ENCODE data around the gene C2orf74.

Gene C2orf74

DNA sequence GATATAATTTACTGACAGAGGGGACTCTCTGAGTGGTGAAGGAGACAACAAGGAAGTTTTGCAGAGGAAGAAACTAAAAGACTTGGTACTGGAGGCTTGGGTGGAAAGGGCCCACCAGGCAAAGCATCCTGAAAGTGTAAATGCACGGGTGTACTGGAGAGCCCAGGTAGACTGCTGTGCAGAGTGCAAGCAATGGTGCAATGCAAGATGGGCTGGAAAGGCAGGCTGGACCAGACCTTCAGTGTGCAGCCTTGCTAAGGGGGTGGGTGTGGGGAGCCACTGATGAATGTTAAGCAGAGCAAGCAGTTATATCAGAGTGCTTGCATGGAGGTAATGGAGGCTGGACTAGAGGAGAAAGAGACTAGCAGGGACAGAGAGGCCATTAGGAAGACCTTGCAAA lies 10.7 kb downstream of the C2orf74 start:
- in situ Hi-C loops (cut with HindIII; ENCODE audit: low sequenced_read_pairs), result no loop called here

DNA sequence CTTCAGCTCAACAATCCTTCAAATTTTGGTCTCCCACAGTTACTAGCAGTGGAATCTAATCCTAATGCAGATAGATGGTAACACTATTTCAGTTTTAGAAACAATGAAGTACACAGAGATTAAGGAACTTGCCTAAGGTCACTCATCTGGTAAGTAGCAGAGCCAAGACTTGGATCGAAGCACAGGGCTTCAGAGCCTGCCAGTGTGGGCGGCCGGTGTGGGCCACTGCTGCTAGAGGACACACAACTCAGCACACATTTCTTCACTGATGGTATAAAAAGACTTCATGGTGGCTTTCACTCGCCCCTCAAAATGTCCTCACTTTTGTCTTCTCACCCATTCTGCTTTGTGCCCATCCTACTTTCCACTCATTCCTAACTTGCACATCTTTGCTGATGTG lies 11.1 kb downstream of the C2orf74 start:
- in situ Hi-C loops (cut with HindIII; ENCODE audit: low sequenced_read_pairs), result no loop called here

DNA sequence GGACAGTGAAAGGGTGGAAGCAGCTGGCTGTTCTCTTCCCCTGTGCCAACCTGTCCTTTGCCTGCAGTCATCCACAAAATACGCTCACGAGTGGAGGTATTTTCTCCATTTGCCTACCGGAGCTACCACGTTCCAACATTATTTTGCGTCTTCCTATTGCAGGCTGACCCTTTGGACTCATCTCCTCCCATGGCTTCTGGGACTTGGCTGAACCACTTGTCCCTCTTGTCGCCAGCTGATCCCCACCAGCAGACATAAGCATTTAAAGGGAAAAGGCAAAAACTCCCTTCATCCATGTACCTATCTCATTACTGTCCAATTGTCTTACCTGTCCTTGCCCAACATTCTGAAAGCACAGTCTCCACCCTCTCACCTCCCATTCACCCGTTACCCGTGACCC lies 13.0 kb downstream of the C2orf74 start:
- in situ Hi-C loops (cut with HindIII; ENCODE audit: low sequenced_read_pairs), result loop anchor here (25.0 kb wide), 1 partner anchor 687 kb away; the partner anchor contains the start of gene FAM161A

DNA sequence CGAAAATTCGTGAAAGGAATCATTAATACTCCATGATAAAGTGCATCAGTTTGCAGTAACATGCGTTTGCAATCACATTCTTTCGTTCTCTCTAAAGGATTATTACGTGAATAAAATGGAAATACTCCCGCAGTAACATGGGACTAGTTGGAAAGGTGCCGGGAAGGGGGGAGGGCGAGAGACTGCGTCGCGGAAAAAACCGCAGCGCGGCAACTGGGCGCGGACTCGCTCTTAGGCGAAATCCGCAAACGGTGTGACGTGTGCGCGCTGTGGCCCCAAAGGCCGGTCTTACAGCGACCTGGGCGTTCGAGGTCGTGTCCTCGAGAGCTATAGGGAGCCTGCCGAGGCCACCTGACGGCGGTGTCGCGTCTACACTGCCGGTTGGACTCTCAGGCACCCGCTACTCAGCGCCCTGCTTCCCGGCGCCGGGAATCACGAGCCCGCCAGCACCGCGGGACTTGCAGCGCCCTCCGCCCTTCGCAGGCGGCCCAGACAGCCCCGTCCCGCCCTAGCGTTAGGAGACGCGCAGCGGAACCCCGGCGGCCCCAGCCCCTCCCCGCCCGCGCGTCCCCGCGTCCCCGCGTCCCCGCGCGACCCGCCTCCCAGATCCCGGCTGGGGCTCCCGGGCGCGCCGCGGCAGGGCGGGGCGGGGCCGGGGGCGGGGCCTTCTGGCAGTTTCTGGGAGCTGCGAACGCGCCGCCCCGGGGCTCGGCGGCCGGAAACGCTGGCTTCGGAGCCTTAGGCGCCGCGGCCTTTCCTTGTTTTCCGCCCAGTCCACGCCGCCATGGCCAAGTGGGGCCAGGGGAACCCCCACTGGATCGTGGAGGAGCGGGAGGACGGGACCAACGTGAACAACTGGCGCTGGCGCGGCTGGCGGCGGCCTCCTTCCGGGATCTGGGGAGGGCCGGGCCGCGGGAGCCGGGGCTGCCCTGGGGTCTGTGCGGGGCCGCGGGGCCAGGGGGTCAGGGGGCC lies 15.1 kb downstream of the C2orf74 start:
- in situ Hi-C loops (cut with HindIII; ENCODE audit: low sequenced_read_pairs), result loop anchor here (25.0 kb wide), 1 partner anchor 685 kb away; the partner anchor contains the start of gene FAM161A

DNA sequence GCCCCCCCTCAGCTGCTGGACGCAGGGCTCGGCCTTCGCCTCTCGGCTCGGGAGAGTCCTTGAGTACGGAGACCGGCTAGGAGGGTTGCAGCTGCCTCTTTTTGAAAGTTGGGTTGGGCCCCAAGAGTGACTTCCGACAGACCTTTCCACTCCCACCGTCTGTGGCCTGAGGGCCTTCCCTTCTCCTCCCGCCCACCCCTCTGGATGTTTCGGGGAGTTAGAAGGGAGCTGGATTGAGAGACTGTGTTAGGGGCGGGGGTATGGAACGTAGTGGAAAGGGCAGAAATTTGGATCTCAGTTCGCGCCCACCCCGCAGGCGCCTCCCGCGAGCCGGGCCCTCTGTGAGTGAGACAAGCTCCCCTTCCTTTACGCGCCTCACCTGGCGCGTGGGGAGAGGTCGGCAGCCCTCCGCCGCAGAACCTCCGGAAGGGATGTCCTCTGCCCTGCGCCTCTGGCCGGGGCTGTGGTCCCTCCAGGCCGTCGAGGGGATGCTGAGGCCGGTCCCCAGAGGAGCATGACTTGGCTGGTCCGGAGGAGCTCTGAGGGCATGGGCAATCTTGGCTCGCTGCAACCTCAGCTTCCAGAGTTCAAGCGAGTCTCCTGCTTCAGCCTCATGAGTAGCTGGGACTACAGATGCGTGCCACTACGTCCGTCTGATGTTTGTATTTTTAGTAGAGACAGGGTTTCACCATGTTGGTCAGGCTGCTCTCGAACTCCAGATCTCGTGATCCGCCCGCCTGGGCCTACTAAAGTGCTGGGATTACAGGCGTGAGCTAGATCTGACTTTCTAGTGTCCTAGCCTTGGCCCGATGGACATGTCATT lies 15.9 kb downstream of the C2orf74 start:
- in situ Hi-C loops (cut with HindIII; ENCODE audit: low sequenced_read_pairs), result loop anchor here (25.0 kb wide), 1 partner anchor 684 kb away; the partner anchor contains the start of gene FAM161A

DNA sequence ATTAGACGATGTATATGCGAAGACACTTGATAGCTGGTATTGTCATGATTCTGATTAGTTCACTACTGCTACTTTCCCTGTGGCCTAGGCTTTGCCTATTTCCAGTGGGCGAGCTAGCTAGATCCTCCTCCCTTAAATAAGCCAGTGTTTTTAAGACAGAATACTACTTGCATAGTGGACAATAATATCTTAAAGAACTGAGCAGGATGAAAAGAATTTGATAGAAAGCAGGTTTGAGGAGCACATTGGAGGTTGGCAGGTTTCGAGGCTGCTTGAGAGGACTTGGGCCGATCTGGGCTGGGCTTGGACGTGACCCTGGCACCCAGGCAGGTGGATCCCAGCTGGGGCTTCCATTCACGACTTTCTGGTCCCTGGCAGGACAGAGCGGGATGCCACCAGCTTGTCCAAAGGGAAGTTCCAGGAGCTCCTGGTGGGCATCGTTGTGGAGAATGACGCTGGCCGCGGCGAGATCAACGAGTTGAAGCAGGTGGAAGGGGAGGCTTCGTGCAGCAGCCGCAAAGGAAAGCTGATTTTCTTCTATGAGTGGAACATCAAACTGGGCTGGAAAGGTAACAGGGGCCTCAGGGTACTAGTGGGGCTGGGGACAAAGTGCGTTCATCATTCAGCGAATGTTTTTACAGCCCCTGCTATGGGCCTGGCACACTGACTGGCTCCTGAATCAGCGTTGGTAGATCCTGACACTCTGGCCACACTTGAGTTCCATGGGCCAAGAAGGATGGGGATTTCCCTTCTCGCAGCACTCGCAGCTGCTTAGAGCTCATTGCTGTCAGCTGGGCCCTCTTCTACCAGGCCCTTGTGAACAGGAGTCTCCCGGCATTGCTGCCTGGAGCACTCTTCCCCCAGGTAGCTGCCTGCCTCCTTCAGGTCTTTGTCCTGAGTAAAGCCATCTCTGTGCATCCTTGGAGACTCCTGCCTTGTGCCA lies 16.9 kb downstream of the C2orf74 start:
- in situ Hi-C loops (cut with HindIII; ENCODE audit: low sequenced_read_pairs), result loop anchor here (25.0 kb wide), 1 partner anchor 683 kb away; the partner anchor contains the start of gene FAM161A

DNA sequence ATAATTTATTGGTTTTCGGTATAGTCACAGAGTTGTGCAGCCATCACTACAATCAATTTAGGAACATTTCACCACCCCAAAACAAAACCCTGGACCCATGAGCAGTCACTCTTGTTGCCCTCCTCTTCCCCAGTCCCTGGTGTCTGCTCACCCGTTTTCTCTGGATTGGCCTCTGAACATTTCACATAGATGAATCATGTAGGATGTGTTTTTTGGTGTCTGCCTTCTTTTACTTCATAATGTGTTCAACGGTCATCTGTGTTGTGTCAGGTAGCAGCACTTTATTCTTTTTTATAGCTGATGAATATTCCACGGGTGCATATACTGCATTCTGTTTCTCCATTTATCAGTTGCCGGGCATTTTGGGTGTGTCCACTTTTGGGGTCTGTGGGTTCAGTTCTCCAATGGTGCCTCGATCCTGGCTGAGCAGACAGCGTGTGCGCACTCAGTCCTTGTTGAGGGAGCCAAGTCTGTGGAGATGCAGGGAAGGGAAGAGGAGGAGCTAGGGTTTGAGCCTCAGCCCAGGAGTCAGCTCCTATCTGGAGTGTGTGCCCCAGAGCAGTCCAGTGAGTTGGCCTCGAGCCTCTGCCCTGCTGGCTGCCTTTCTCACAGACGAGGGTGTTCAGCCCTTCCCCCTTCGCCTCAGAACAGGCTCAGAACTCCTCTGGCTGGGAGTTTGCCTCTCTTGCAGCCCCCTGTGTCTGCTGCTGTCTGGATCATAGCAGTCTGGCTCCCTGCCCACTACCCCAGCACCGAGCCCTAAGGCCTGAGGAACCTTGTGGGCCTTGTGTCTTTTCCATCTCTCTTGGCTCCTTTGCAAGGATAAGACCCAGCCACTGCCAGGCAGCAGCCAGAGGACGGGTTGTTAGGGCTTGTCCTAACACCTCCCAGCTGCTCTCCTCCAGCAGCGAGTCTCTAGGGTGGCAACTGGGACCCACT lies 18.0 kb downstream of the C2orf74 start:
- in situ Hi-C loops (cut with HindIII; ENCODE audit: low sequenced_read_pairs), result loop anchor here (25.0 kb wide), 1 partner anchor 682 kb away; the partner anchor contains the start of gene FAM161A

DNA sequence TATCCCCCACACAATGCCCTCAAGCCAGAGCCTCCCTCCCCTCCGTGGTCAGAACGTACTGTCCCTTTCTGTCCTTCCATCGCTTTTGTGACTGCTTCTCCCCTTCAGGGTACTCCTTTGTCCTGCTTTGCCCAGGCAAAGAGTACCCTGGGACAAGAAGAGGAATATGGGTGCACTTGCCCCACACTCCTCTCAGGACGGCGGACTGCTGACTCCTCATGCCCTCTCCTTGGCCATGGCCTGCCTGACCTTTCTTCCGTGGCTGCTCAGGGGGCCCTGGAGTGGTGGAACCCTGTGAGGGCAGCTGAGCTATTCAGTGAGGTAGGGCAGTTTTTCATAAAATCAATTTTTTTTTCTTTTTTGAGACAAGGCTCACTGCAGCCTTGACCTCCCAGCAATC lies 18.7 kb downstream of the C2orf74 start:
- in situ Hi-C loops (cut with HindIII; ENCODE audit: low sequenced_read_pairs), result loop anchor here (25.0 kb wide), 1 partner anchor 682 kb away; the partner anchor contains the start of gene FAM161A

DNA sequence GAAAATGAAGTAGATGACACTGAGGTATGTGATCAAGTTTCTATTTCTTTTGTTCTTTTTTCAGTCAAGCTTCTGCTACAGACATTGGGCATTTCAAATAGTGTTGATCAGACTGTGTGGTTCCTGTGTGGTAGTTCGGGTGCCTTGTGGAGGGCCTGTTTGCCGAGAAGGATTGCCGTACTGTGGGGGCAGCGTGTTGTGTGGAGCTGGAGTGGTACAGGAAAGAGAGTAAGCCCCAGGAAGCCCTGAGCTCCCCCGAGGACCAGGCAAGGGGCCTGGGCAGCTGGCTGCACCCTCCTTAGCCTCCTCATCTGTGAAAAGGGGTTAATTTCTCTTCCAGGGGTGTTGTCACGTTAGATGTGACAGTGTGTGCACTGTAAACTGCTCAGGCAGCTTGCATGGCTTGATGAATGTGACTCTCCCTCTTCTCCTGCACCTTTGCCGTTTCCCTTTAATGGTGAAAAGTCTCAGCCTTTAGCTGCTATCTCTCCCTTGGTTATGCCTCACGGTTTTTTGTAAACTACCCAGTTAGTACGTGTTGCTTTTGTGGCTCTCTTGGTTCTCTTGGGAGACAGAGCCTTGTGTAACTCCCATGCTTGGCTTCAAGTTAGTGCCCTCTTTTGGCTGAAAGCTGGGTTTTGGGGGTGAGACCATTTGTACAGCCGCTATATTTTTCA lies 19.5 kb downstream of the C2orf74 start:
- in situ Hi-C loops (cut with HindIII; ENCODE audit: low sequenced_read_pairs), result loop anchor here (25.0 kb wide), 1 partner anchor 681 kb away; the partner anchor contains the start of gene FAM161A

DNA sequence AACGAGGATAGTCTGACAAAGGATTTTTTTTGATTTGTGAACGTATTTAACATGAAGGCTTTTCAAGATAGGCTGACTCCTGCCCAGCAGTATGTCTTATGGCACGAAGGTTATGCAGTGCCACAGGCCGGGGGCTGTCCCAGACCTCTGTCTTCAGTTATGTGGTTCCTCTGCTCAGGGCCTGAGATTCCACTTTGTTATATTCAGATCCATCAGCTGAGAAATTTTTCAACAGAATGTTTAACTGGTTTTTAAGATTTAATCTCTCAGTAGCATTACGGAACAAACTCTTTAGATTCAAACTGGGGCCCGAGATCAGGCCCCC lies 20.0 kb downstream of the C2orf74 start:
- in situ Hi-C loops (cut with HindIII; ENCODE audit: low sequenced_read_pairs), result loop anchor here (25.0 kb wide), 1 partner anchor 680 kb away; the partner anchor contains the start of gene FAM161A

DNA sequence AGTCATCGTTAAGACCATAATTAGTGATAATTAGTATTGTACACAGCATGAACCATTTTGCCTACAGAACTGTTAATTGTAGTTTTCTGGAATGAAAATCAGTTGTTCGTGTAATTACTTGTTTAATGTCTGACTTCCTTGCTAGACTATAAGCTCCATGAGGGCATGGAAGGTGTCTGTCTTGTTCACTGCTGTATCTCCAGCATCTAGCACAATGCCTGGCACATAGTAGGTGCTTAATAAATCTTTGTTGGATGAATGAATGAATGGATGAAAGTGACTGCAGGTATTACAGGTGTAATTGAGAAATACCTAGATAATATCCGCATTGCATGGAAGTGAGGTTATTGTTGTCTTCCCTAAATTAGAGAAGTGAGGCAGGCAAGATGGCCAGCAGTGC lies 21.8 kb downstream of the C2orf74 start:
- in situ Hi-C loops (cut with HindIII; ENCODE audit: low sequenced_read_pairs), result loop anchor here (25.0 kb wide), 1 partner anchor 679 kb away; the partner anchor contains the start of gene FAM161A

DNA sequence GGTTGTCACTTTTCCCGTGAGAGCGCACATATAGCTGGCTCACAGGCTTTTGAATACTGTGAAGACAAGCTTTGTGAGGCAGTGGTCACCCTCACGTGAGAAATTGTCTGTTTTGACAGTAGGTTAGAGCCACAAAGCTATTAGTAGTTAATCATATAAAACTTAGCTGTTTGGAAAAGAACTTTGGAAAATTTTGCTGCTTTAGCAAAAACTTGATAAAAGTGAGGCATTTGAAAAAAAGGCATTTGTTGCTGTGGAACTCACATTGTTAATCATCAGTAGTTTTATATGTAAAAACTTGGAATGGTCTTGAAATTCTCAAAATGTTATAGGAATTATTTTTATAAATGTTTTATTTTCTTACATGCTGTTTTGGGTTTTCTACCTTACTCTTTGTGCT lies 22.3 kb downstream of the C2orf74 start:
- in situ Hi-C loops (cut with HindIII; ENCODE audit: low sequenced_read_pairs), result loop anchor here (25.0 kb wide), 1 partner anchor 678 kb away; the partner anchor contains the start of gene FAM161A

DNA sequence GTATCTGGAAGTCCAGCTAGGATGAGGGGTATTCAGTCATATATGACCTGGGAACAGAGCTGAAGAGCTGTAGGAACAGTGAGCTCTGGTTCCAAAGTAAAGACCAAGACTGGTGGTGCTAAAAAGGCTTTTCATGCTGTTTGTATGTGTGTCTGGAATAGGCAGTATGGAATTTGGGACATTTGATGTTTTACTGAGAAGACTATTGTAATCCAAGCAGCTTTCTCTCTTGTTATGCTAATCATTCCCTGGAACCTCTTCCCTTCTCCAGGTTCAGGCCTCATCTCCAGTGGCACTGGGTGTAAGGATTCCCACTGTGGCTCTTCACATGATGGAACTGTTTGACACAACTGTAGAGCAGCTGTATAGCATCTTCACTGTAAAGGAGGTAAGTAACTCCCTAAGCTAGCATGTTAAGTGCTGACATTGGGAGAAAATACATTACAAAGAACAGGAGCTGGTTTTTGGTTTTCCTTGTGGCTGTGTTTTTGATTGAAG lies 23.3 kb downstream of the C2orf74 start:
- in situ Hi-C loops (cut with HindIII; ENCODE audit: low sequenced_read_pairs), result loop anchor here (25.0 kb wide), 1 partner anchor 677 kb away; the partner anchor contains the start of gene FAM161A

DNA sequence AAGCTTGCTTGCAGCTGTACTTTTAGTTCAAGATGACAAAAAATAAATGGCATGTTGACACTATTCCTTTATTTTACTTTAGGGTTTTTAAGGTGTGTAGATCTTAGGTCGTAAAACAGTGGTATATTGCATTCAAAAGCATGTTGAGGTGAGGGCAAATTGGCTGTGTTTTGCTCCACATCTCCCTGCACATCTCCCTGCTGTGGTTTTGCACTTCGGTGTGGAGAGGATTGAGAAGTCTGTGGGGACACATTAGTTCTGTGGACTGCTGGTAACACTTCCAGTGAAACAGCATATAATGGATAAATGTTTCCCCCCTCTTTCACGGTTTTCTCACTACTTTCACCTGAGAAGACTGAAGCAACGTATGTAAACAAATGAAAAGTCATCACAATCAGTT lies 25.1 kb downstream of the C2orf74 start:
- in situ Hi-C loops (cut with HindIII; ENCODE audit: low sequenced_read_pairs), result loop anchor here (25.0 kb wide), 1 partner anchor 675 kb away; the partner anchor contains the start of gene FAM161A

DNA sequence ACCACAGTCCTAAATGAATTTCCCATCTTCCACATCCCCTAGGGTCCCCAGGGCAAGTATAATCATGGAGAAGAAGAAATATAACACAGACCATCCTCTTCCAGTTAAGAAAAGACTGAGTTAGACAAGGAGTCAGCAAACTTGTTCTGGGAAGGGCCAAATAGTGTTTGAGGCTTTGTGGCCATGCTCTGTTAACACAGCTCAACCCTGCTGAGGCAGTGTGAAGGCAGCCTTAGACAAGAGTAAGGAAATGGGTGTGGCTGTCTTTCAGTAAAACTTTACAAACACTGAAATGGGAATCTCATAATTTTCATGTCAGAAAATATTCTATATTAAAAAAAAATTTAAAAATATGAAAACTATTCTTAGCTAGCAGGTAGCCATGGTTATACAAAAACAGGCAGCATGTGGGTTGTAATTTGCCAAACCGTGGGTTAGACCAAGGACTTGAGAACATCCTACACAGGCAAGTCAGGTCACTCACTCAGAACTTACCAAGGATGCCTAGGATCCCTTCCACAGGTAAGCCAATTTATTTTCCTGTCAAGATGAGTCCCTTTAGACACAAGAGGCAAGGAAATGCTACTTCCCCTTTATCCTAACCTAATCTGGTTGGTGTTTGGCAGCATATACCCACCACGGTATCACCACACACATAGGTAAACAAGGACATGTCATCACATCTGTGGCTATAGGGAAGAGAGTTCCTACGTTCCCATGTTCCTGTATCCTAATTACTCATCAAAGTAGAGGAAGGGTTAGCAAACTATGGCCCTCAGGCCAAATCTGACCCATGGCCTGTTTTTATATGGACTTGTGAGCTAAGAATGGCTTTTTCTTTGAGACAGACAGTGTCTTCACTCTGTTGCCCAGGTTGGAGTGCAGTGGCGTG lies 31.9 kb downstream of the C2orf74 start:
- in situ Hi-C loops (cut with HindIII; ENCODE audit: low sequenced_read_pairs), result loop anchor here (25.0 kb wide), 1 partner anchor 668 kb away; the partner anchor contains the start of gene FAM161A

DNA sequence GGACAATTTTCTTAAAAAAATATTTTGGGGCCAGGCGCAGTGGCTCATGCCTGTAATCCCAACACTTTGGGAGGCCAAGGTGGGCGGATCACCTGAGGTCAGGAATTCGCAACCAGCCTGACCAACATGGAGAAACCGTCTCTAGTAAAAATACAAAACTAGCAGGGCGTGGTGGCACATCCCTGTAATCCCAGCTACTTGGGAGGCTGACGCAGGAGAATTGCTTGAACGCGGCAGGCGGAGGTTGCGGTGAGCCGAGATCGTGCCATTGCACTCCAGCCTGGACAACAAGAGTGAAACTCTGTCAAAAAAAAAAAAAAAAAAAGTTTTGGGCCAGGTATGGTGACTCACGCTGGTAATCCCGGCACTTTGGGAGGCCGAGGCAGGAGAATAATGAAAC lies 32.7 kb downstream of the C2orf74 start:
- in situ Hi-C loops (cut with HindIII; ENCODE audit: low sequenced_read_pairs), result loop anchor here (25.0 kb wide), 1 partner anchor 668 kb away; the partner anchor contains the start of gene FAM161A

DNA sequence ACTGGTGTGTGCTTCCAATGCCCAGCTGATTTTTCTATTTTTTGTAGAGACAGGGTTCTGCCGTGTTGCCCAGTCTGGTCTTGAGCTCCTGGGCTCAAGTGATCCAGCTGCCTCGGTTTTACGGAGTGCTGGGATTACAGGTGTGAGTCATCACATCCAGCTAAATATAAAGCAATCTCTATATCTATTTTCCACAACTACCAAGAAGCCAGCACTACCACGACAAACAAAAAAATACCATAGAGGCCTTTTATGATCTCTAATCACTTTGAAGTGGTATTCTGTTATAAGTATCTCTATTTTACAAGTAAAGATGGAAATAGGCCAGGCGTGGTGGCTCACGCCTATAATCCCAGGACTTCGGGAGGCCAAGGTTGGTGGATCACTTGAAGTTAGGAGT lies 34.7 kb downstream of the C2orf74 start:
- in situ Hi-C loops (cut with HindIII; ENCODE audit: low sequenced_read_pairs), result loop anchor here (25.0 kb wide), 1 partner anchor 666 kb away; the partner anchor contains the start of gene FAM161A

All from DLD1 (cell line).